Hippocampal formation (tissue), 2 donors: ENCODE results near the gene CRACR2A.

Experiments used
- DNase-seq, 2 donors: peaks; one replicate each; lab custom pipeline; 2025; lab: John Stamatoyannopoulos, UW

Gene CRACR2A

GRCh38 chr12:3622021-3622821 lies 130.7 kb downstream of the CRACR2A start:
- no peak for DNase-seq

- no peak for DNase-seq
These were observed 132.1 kb downstream of the CRACR2A start for GRCh38 chr12:3620856-3621255.

GRCh38 chr12:3617565-3617964 lies 135.3 kb downstream of the CRACR2A start:
- no peak for DNase-seq

DNA sequence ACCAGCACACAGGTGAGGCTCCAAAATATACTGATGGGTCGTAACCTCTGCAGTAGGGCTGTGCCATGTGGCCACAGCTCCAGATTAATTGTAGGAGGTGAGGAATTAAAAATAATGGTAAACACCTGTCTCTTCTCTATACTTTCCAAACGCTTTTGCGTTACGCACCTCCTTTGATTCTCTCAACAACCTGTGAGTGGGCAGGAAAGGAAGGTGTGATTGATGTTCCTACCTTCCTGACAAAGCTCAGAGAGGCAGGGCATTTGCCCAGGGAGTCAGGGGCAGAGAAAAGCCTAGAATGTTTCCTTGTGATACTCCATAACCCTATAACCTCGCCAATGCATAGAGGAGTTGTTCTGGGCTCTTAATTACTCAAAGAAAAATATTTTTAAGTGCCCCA lies 137.0 kb downstream of the CRACR2A start:
- DNase-seq = no peak

- no peak for DNase-seq
These were observed 138.0 kb downstream of the CRACR2A start for GRCh38 chr12:3614806-3615466.

GRCh38 chr12:3613641-3614395 lies 139.1 kb downstream of the CRACR2A start:
- no peak for DNase-seq

GRCh38 chr12:3611860-3612703 lies 140.8 kb downstream of the CRACR2A start:
- DNase-seq = peak in 1 of 2 donors; percentile 26

- no peak for DNase-seq
These were observed 145.1 kb downstream of the CRACR2A start for GRCh38 chr12:3607821-3608220.

DNA sequence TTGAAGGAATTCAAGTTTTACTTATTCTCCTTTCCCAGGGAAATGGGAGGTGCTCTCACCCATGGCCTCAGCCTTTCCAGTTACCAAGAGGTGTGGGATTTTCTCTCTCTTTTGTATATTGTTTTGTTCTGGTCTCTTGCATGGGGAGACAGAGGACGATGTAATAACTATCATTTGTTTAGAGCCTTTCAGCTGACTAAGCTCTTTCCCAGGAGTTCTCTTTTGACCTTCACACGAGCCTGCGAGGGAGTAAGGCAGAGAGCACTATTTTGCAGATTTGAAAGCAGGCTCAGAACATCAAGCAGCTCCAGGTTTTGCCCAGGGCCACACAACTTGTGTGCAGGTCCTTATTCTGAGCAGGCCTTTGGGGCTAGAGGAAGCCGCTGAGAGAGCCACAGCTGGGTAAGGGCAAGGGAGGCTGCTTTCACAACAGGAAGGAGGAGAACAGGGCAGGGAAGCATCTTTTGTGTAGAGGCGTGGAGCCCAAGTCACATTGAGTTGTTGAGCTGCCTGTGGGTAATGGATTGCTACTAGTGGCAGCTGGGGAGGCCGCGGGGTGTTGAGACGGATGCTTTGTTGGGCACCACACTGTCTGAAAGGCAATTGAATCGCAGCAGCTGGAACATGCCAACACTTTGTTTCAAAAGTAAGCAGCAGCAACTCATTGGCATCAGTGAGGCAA lies 145.7 kb downstream of the CRACR2A start:
- DNase-seq = no peak

DNA sequence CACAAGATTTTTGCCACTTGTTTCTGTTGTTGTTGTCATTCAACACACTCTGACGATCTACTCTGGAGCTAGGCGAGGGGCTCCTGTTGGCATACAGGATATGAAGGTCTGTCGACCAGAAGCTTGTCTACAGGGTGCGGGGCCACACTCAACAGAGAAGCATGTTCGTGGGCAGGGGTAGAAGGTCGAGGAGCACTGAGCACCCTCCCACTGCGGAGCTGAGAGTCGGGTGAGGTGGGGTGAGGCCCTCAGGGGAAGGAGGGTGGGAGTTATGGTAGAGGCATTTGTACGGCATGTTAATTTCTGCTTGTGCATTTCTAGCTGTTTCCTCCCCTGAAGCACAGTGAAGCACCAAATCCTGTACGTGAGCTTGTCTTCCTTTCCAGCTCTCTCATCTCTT lies 146.8 kb downstream of the CRACR2A start:
- DNase-seq = no peak

DNA sequence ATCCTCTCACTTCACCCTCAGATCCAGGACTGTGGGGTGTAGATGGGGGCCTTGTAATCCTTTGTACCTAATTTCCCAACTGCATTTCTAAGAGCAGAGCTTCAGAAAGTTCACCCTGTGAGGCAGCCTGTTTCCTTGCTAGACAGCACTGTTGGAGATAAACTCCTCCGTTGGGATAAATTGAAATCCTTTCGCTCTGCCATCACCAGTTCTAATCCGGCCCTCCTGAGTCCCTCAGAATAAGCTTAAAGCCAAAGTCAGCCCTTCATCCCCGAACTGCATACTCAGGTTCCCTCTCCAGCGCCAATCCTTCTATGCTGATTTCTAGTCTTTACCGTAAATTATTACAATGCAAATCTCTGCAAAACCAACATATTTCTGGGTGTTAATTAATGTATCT lies 147.2 kb downstream of the CRACR2A start:
- DNase-seq = no peak

DNA sequence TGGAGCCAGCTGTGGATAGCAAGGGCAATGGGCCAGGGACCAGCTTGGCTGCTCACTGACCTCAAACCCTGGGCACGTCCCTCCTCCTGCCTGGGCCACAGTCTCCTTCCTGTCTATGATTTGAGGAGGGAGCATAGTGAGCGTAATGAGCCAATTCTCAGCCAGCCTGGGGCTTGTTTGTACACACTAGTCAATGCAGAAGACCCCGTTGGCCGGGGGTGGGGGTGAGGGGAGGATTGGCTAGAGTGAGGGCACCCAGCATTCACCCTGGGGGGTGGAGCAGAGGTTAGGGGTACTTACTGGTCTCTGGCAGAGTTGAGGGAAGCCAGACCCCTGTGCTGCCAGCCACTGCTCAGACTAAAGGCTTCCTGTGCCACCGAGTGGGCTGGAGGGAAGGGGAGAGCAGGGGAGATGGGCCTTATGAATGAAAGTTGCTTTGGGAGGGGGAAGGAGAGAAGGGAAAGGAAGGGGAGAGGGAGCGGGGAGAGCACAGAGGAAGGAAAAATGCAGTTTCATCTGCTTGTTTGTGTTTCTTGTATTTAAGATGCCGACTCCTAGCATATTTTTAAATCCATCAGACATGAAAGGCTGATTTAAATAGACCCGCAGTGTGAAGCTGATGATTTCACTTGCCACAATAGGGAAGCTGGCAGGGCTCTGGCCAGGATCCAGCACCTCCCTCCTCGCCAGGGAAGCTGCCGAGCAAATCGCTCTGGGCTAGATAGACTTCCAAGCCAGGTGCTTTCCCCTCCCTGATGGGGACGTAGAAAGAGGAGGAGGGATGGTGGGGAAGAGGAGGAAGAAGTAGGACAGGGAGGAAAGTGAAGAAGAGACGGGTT lies 147.9 kb downstream of the CRACR2A start:
- peak; percentile 16 to 17 for DNase-seq

DNA sequence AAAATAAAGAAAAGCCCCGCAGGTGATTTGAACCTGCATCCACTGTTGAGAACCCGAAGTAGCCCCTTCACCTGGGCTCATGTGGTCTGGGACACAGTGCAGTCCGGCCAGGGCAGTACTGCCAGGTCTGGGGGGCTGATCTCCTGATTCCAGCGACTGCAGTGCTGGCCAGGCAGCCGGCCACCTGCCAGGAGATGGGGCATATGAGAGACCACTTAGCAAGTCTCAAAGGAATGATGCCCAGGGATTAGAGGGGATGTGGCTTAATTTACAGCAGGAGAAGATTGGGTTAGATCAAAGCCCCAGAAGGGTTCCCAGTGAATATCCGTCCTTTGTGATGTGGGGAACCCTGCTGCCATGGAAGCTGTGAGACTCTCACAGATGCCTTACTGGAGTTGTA lies 148.6 kb downstream of the CRACR2A start:
- no peak for DNase-seq

GRCh38 chr12:3603576-3603975 lies 149.3 kb downstream of the CRACR2A start:
- DNase-seq = no peak

DNA sequence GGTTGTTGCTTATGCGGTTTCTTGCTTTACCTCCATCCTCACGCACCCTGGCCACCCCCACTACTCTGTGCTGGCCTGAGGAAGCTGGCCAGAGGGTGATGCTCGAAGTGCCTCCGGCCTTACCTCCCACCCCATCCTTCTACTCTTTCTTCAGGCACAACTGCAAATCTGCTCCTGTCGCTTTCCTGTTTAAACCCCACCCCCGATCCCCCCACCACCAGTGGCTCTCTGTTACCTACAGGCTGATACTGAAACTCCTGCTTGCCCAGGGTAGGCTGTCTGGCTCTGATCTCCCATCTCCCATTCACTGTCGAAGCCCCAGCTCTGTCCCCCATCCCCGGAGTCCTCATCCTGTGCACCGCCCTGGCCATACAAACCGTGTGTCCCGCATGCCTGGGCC lies 150.4 kb downstream of the CRACR2A start:
- DNase-seq = no peak

GRCh38 chr12:3601461-3602150 lies 151.3 kb downstream of the CRACR2A start:
- no peak for DNase-seq

DNA sequence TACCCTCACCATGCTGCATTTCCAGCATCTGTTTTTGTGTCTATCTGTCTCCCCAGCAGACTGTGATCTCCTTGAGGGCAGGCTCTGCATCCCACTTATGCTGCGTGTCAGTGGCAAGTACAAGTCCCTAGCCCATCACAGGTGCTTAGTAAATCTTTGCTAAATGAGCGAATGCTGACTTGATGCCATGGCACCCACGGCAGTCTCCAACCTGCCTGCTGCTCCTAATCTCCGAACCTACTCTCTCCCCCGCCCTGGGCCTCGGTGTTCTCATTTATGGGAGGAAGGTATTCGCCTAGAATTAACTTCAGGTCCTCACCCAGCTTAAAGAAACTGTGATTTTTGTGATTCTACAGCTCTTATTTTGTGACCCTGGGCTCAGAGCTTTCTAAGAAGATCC lies 152.0 kb downstream of the CRACR2A start:
- DNase-seq = no peak

- DNase-seq = no peak
These were observed 152.7 kb downstream of the CRACR2A start for GRCh38 chr12:3600039-3600720.
